Mesothelial cell of epicardium (in vitro differentiated cells): ENCODE data around the gene GRAP2. TPM values are rescaled to one million over a fixed set of nuclear protein-coding genes. Genes with fewer than 3 reads are reported as not detected.

ENCODE experiments used
- DNase-seq, 2 experiments: peaks; one replicate each; pipeline ENCODE4 v3.0.0; 2021; ENCODE audit warnings: low spot score in 2 of 2; ENCODE audit not compliant: unreplicated experiment in 2 of 2
- H3K27ac Mint-ChIP-seq: 2 replicates; pipeline ENCODE4 v1.8.0; 2021; ENCODE audit warnings: mixed read lengths
- H3K27me3 Mint-ChIP-seq: 2 replicates; pipeline ENCODE4 v1.8.0; 2021; ENCODE audit warnings: low read depth, mixed read lengths
- H3K36me3 Mint-ChIP-seq: 2 replicates; pipeline ENCODE4 v1.8.0; 2021; ENCODE audit warnings: mixed read lengths
- H3K4me1 Mint-ChIP-seq: 2 replicates; pipeline ENCODE4 v1.8.0; 2021; ENCODE audit warnings: mixed read lengths
- H3K4me3 Mint-ChIP-seq: 2 replicates; pipeline ENCODE4 v1.8.0; 2021; ENCODE audit warnings: mild to moderate bottlenecking, moderate library complexity, mixed read lengths
- H3K9me3 Mint-ChIP-seq: 2 replicates; pipeline ENCODE4 v1.8.0; 2021; ENCODE audit warnings: mixed read lengths
- total RNA-seq: library from RNA; stranded (reverse); gene quantifications from 3 replicates; pipeline ENCODE4 v1.2.1, GENCODE V29; 2021
- TF ChIP-seq, protein P1 (sequence below): fragments of 200-600 bp; sonication (generic); IDR thresholded peaks from one replicate; pipeline ENCODE4 v1.5.0; 2021; ENCODE audit warnings: antibody characterized with exemption; ENCODE audit not compliant: unreplicated experiment

The GRAP2 gene
- total RNA-seq, 1 donor from 2014 or later, result not detected

GRCh38 chr22:39979048-39979447 is 78.2 kb downstream of the GRAP2 start:
- H3K27ac Mint-ChIP-seq, result no peak overlapping the region
- no peak for DNase-seq
- TF ChIP-seq, protein P1, sequence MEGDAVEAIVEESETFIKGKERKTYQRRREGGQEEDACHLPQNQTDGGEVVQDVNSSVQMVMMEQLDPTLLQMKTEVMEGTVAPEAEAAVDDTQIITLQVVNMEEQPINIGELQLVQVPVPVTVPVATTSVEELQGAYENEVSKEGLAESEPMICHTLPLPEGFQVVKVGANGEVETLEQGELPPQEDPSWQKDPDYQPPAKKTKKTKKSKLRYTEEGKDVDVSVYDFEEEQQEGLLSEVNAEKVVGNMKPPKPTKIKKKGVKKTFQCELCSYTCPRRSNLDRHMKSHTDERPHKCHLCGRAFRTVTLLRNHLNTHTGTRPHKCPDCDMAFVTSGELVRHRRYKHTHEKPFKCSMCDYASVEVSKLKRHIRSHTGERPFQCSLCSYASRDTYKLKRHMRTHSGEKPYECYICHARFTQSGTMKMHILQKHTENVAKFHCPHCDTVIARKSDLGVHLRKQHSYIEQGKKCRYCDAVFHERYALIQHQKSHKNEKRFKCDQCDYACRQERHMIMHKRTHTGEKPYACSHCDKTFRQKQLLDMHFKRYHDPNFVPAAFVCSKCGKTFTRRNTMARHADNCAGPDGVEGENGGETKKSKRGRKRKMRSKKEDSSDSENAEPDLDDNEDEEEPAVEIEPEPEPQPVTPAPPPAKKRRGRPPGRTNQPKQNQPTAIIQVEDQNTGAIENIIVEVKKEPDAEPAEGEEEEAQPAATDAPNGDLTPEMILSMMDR, result no peak
- no peaks in the 10 kb centered on the region for H3K9me3 Mint-ChIP-seq
- no peak overlapping the region for H3K4me3 Mint-ChIP-seq
- H3K27me3 Mint-ChIP-seq, result peaks cover 66% of the 10 kb centered on the region
- H3K4me1 Mint-ChIP-seq, result no peaks in the 10 kb centered on the region
- no peaks in the 10 kb centered on the region for H3K36me3 Mint-ChIP-seq

- Mint-ChIP-seq H3K27ac (no peak overlapping the region), H3K4me1 (no peaks in the 10 kb centered on the region), H3K36me3 (no peaks in the 10 kb centered on the region), H3K4me3 (no peak overlapping the region), H3K27me3 (peaks cover 66% of the 10 kb centered on the region), H3K9me3 (no peaks in the 10 kb centered on the region)
- TF ChIP-seq, protein P1, result no peak
- no peak for DNase-seq
These were observed 78.6 kb downstream of the GRAP2 start for GRCh38 chr22:39979458-39979857.

- H3K4me3 Mint-ChIP-seq, result no peak overlapping the region
- TF ChIP-seq, protein P1, result no peak
- DNase-seq, result no peak
These were observed 79.7 kb downstream of the GRAP2 start for GRCh38 chr22:39980596-39980995.

GRCh38 chr22:39983346-39983745 is 82.5 kb downstream of the GRAP2 start:
- Mint-ChIP-seq H3K9me3 (no peaks in the 10 kb centered on the region), H3K27ac (no peak overlapping the region), H3K36me3 (no peaks in the 10 kb centered on the region), H3K4me3 (no peak overlapping the region), H3K4me1 (no peaks in the 10 kb centered on the region), H3K27me3 (peaks cover 51% of the 10 kb centered on the region)
- no peak for DNase-seq
- TF ChIP-seq, protein P1, result no peak

More at GRCh38 chr22:39980596-39980995, 79.7 kb downstream of the GRAP2 start:
- Mint-ChIP-seq H3K27me3 (peaks cover 63% of the 10 kb centered on the region), H3K9me3 (no peaks in the 10 kb centered on the region), H3K4me1 (no peaks in the 10 kb centered on the region), H3K36me3 (no peaks in the 10 kb centered on the region), H3K27ac (no peak overlapping the region)

DNA sequence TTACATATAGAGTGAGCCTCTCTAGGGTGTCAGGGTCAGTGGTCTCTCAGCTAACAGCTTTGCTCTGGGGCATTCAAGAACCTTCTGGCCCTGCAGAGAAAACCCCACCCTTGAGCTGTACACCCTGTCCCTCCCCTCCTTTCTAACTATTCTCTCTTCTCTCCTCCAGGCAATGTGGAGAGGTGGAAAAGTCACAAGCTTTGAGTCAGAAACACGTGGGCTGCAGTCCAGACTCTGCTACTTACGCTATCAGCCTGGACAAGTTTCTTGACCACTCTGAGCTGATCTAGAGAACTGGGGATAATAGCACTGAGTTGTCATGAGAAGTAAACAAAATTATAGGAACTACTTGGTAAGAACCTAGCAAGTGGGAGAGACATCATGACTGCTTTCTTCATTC is 83.1 kb downstream of the GRAP2 start:
- peaks cover 54% of the 10 kb centered on the region for H3K27me3 Mint-ChIP-seq
- no peak for DNase-seq
- no peaks in the 10 kb centered on the region for H3K4me1 Mint-ChIP-seq
- TF ChIP-seq, protein P1, result no peak
- no peaks in the 10 kb centered on the region for H3K9me3 Mint-ChIP-seq
- H3K36me3 Mint-ChIP-seq, result no peaks in the 10 kb centered on the region
- no peak overlapping the region for H3K4me3 Mint-ChIP-seq
- no peak overlapping the region for H3K27ac Mint-ChIP-seq

DNA sequence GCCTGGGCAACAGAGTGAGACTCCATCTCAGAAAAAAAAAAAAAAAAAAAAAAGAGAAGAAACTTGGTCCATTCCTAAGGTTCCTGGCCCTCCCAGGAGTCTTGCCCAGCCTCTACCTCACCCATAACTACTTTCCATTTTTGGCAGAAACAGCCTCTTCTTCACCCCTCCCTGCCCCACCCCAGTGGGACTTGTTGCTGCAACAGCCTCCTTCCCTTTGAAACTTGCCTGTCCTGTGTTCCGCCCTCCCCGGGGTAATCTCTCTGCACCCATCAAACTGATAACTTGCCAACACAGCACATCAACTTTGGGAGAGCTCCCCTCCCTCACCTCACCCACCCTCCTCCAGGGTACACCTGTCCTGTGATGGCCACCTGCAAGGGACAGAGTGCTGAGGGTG is 83.9 kb downstream of the GRAP2 start:
- Mint-ChIP-seq H3K4me3 (no peak overlapping the region), H3K9me3 (no peaks in the 10 kb centered on the region), H3K27ac (no peak overlapping the region), H3K4me1 (no peaks in the 10 kb centered on the region), H3K36me3 (no peaks in the 10 kb centered on the region), H3K27me3 (peaks cover 54% of the 10 kb centered on the region)
- no peak for DNase-seq
- TF ChIP-seq, protein P1, result no peak
